Liver (tissue), 9 donors: ENCODE data around the gene SLC6A5. TPM values are rescaled to one million over a fixed set of nuclear protein-coding genes. Genes with fewer than 3 reads are reported as not detected.

Experiments used
- DNase-seq: peaks from one replicate; pipeline ENCODE4 v3.0.0-alpha.2; 2017; ENCODE audit warnings: low spot score
- H3K27ac ChIP-seq, 2 donors: one replicate each; pipeline ENCODE4 v1.7.0; 2013; ENCODE audit warnings: inconsistent platforms in 2 of 2, low read length in 2 of 2, control low read depth in 1 of 2, low read depth in 1 of 2, mild to moderate bottlenecking in 1 of 2
- H3K27me3 ChIP-seq, 4 donors: one replicate each; pipeline versions ENCODE4 v1.6.1 to v1.7.0; 2013; ENCODE audit warnings: low read length in 3 of 4, inconsistent platforms in 1 of 4, mild to moderate bottlenecking in 1 of 4, moderate library complexity in 1 of 4; ENCODE audit not compliant: control insufficient read depth in 4 of 4, insufficient read depth in 4 of 4
- H3K36me3 ChIP-seq, 4 donors: one replicate each; pipeline versions ENCODE4 v1.6.1 to v1.7.0; 2013; ENCODE audit warnings: low read length in 3 of 4, mild to moderate bottlenecking in 3 of 4, low read depth in 1 of 4, moderate library complexity in 1 of 4; ENCODE audit not compliant: control insufficient read depth in 4 of 4, insufficient read depth in 3 of 4
- H3K4me1 ChIP-seq, 4 donors: one replicate each; pipeline versions ENCODE4 v1.6.1 to v1.7.0; 2013; ENCODE audit warnings: low read length in 3 of 4, mild to moderate bottlenecking in 3 of 4, moderate library complexity in 1 of 4; ENCODE audit not compliant: control insufficient read depth in 4 of 4, insufficient read depth in 4 of 4
- H3K4me3 ChIP-seq, 3 donors: one replicate each; pipeline versions ENCODE4 v1.6.1 to v1.7.0; 2013; ENCODE audit warnings: low read length in 3 of 3, control low read depth in 1 of 3, low read depth in 1 of 3, mild to moderate bottlenecking in 1 of 3
- H3K9ac ChIP-seq, 2 donors: one replicate each; pipeline ENCODE4 v1.7.0; 2013; ENCODE audit warnings: low read length in 2 of 2, mild to moderate bottlenecking in 2 of 2, moderate library complexity in 2 of 2, control low read depth in 1 of 2, low read depth in 1 of 2
- H3K9me3 ChIP-seq, 4 donors: one replicate each; pipeline versions ENCODE4 v1.6.1 to v1.7.0; 2013; ENCODE audit warnings: low read length in 3 of 4; ENCODE audit not compliant: control insufficient read depth in 4 of 4
- ATF3 ChIP-seq: IDR thresholded peaks from 2 replicates; pipeline ENCODE4 v1.6.1; 2016; ENCODE audit warnings: antibody characterized with exemption
- CTCF ChIP-seq: fragments of 150-350 bp; IDR thresholded peaks from 2 replicates; pipeline ENCODE4 v1.5.1; 2017; ENCODE audit warnings: improper control_type of control experiment, low read depth, low read length; ENCODE audit not compliant: missing input control
- EGR1 ChIP-seq, 2 donors: IDR thresholded peaks; 2 replicates each; pipeline ENCODE4 v1.6.1; 2016 to 2018; ENCODE audit warnings: antibody characterized with exemption in 2 of 2, low read depth in 2 of 2
- FOXA1 ChIP-seq: IDR thresholded peaks from 2 replicates; pipeline ENCODE4 v1.6.1; 2016; ENCODE audit warnings: antibody characterized with exemption
- FOXA2 ChIP-seq: IDR thresholded peaks from 2 replicates; pipeline ENCODE4 v1.6.1; 2016; ENCODE audit warnings: antibody characterized with exemption
- GABPA ChIP-seq, 2 donors: IDR thresholded peaks in 1 of 2; conservative IDR thresholded peaks in 1 of 2; 2 replicates each; pipeline ENCODE4 v1.6.1; 2016; ENCODE audit warnings: antibody characterized with exemption in 2 of 2, mild to moderate bottlenecking in 1 of 2, moderate library complexity in 1 of 2
- HNF4A ChIP-seq, 2 donors: conservative IDR thresholded peaks; 2 replicates each; pipeline ENCODE4 v1.6.1; 2016; ENCODE audit warnings: antibody characterized with exemption in 2 of 2, mild to moderate bottlenecking in 2 of 2
- HNF4G ChIP-seq: IDR thresholded peaks from 2 replicates; pipeline ENCODE4 v1.6.1; 2016; ENCODE audit warnings: antibody characterized with exemption
- JUND ChIP-seq, 2 donors: IDR thresholded peaks; 2 replicates each; pipeline ENCODE4 v1.6.1; 2016; ENCODE audit warnings: antibody characterized with exemption in 2 of 2
- MAX ChIP-seq: IDR thresholded peaks from 2 replicates; pipeline ENCODE4 v1.6.1; 2016; ENCODE audit warnings: antibody characterized with exemption
- NR2F2 ChIP-seq: IDR thresholded peaks from 2 replicates; pipeline ENCODE4 v1.6.1; 2016; ENCODE audit warnings: antibody characterized with exemption
- RAD21 ChIP-seq, 2 donors: IDR thresholded peaks; 2 replicates each; pipeline ENCODE4 v1.6.1; 2016; ENCODE audit warnings: antibody characterized with exemption in 2 of 2, mild to moderate bottlenecking in 2 of 2
- REST ChIP-seq: IDR thresholded peaks from 2 replicates; pipeline ENCODE4 v1.6.1; 2016; ENCODE audit warnings: antibody characterized with exemption, mild to moderate bottlenecking
- RXRA ChIP-seq, 2 donors: IDR thresholded peaks; 2 replicates each; pipeline ENCODE4 v1.6.1; 2017 to 2018; ENCODE audit warnings: antibody characterized with exemption in 2 of 2, mild to moderate bottlenecking in 1 of 2
- SP1 ChIP-seq: IDR thresholded peaks from 2 replicates; pipeline ENCODE4 v1.6.1; 2018; ENCODE audit warnings: antibody characterized with exemption, mild to moderate bottlenecking
- TAF1 ChIP-seq: conservative IDR thresholded peaks from 2 replicates; pipeline ENCODE4 v1.6.1; 2016; ENCODE audit warnings: antibody characterized with exemption, mild to moderate bottlenecking
- YY1 ChIP-seq: IDR thresholded peaks from 2 replicates; pipeline ENCODE4 v1.6.1; 2016; ENCODE audit warnings: antibody characterized with exemption, mild to moderate bottlenecking
- ZBTB33 ChIP-seq: IDR thresholded peaks from 2 replicates; pipeline ENCODE4 v1.6.1; 2016; ENCODE audit warnings: antibody characterized with exemption
- WGBS: extraction: QIAGEN DNeasy Blood & Tissue Kit; methylation state at CpG from one replicate; pipeline ENCODE4 v1.1.7; 2013; 5-methylcytosine and 5-hydroxymethylcytosine counted together
- polyA plus RNA-seq, 2 donors: library from polyadenylated mRNA; stranded (reverse) in 1 of 2; unstranded in 1 of 2; fragments of 200-250 nt in 1 of 2; fragments of >200 nt in 1 of 2; fragmentation: Nextera tagmentation in 1 of 2; extraction: Ambion mirVana in 1 of 2; gene quantifications; one replicate each; pipeline versions ENCODE4 v1.2.1 to v1.2.3, GENCODE V29; 2013 to 2015
- total RNA-seq, 2 donors: library from RNA; depleted of rRNA; stranded (reverse); fragments of >200 nt; gene quantifications; one replicate each; pipeline ENCODE4 v1.2.3, GENCODE V29; 2014
- donor health status: healthy.
- donor health status: healthy.
- donor health status: healthy.
- donor health status: healthy.
- donor health status: healthy.

The SLC6A5 gene
- total and polyA plus RNA-seq, 4 donors = not detected

GRCh38 chr11:20559523-20560300, 39.7 kb upstream of the SLC6A5 start:
- Histone ChIP-seq H3K9ac (no peak overlapping the region), H3K9me3 (no peaks in the 10 kb centered on the region), H3K4me3 (no peak overlapping the region), H3K27ac (no peak overlapping the region), H3K27me3 (no peaks in the 10 kb centered on the region), H3K4me1 (no peaks in the 10 kb centered on the region), H3K36me3 (no peaks in the 10 kb centered on the region)
- DNase-seq = no peak
- 81% methylated on average over 4 of the region's 4 CpGs for WGBS
- no peak for TF ChIP-seq HNF4G
- TF ChIP-seq EGR1 (IDR thresholded peaks at IDR 0.05; ENCODE audit: low read depth in 2 of 2) = no peak
- no peak for TF ChIP-seq FOXA1
- no peak for TF ChIP-seq FOXA2
- TF ChIP-seq HNF4A (conservative IDR thresholded peaks at IDR 0.05) = no peak
- no peak for TF ChIP-seq YY1
- TF ChIP-seq CTCF = no peak
- no peak for TF ChIP-seq JUND (IDR thresholded peaks at IDR 0.05)
- no peak for TF ChIP-seq MAX
- no peak for TF ChIP-seq TAF1
- TF ChIP-seq ZBTB33 = no peak

- H3K27ac ChIP-seq = no peak overlapping the region
Measured at GRCh38 chr11:20561915-20562314, 37.5 kb upstream of the SLC6A5 start.

More at GRCh38 chr11:20561915-20562314, 37.5 kb upstream of the SLC6A5 start:
- Histone ChIP-seq H3K9me3 (no peaks in the 10 kb centered on the region), H3K4me1 (no peaks in the 10 kb centered on the region), H3K9ac (no peak overlapping the region), H3K27me3 (no peaks in the 10 kb centered on the region), H3K4me3 (no peak overlapping the region), H3K36me3 (no peaks in the 10 kb centered on the region)
- no peak for DNase-seq
- TF ChIP-seq REST (no peak), JUND (IDR thresholded peaks at IDR 0.05) (no peak), RAD21 (IDR thresholded peaks at IDR 0.05) (no peak), FOXA1 (no peak), GABPA (IDR thresholded peaks at IDR 0.05 in 1 of 2, conservative IDR thresholded peaks at IDR 0.05 in 1 of 2) (no peak), ATF3 (no peak), FOXA2 (no peak), YY1 (no peak), HNF4A (conservative IDR thresholded peaks at IDR 0.05) (no peak), HNF4G (no peak), MAX (no peak), EGR1 (IDR thresholded peaks at IDR 0.05; ENCODE audit: low read depth in 2 of 2) (no peak), SP1 (no peak), RXRA (IDR thresholded peaks at IDR 0.05) (no peak), ZBTB33 (no peak), NR2F2 (no peak)
- 44% methylated on average over 1 of the region's 1 CpG for WGBS
